ENCODE measurements around the gene PUSL1. TPM values are rescaled to one million over a fixed set of nuclear protein-coding genes. Genes with fewer than 3 reads are reported as not detected.

Gene PUSL1
- total RNA-seq, 1 experiment from 2014 or later, result 132 TPM

DNA sequence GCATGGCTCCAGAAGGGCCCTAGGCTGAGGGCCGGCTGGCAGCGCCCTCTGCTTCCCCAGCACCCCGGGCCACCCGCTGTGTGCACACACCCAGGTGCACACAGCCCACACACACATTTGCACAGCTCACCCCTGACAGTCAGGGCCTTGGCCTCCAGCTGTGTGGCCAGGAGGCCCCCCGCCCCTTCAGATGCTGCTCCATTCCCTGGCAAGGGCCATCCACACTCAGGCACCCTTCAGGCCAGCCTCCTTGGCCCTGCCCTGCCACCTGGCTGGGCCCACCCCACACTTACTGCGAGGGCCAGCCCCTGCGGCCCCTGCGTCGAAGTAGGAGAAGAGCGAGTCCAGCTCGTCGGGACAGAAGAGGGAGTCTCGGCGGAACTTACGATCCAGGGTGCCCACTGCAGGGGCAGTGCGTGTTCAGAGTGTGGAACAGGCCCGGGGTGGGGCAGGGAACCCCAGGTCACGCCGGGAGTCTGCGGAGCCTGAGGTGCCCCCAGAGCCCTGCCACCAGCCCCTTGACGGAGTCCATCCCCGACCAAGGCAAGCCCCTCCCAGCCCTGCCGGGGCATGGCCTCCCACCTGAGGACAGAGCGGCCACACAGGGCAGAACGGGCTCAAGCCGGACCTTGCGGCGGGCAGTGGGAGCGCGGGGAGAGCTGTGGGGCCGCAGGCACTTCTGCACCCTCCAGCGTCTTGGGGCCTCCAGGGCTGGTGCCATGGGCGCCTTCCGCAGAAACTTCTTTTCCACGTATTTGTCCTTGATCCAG lies 13.1 kb upstream of the PUSL1 start:
- TF ChIP-seq, protein P1, sequence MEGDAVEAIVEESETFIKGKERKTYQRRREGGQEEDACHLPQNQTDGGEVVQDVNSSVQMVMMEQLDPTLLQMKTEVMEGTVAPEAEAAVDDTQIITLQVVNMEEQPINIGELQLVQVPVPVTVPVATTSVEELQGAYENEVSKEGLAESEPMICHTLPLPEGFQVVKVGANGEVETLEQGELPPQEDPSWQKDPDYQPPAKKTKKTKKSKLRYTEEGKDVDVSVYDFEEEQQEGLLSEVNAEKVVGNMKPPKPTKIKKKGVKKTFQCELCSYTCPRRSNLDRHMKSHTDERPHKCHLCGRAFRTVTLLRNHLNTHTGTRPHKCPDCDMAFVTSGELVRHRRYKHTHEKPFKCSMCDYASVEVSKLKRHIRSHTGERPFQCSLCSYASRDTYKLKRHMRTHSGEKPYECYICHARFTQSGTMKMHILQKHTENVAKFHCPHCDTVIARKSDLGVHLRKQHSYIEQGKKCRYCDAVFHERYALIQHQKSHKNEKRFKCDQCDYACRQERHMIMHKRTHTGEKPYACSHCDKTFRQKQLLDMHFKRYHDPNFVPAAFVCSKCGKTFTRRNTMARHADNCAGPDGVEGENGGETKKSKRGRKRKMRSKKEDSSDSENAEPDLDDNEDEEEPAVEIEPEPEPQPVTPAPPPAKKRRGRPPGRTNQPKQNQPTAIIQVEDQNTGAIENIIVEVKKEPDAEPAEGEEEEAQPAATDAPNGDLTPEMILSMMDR (conservative IDR thresholded peaks at IDR 0.05; ENCODE audit: low read depth, low read length), result no peak
- no peak for TF ChIP-seq EZH2phosphoT487 (IDR thresholded peaks at IDR 0.05; ENCODE audit: borderline replicate concordance, low read length)
- TF ChIP-seq EZH2 (IDR thresholded peaks at IDR 0.05; ENCODE audit: low read length, unreplicated experiment), result no peak
- no peak overlapping the region for H3K27ac ChIP-seq (ENCODE audit: low read length)
- ChIA-PET CTCF (no interaction called here), POLR2A (ENCODE audit: unreplicated experiment) (no interaction called here)
- no peak overlapping the region for H3K9ac ChIP-seq (ENCODE audit: low read length)
- no peak overlapping the region for H2AFZ ChIP-seq (ENCODE audit: low read length)
- BruUV-seq (replicated peaks), result no TSS peak
- H3K36me3 ChIP-seq (ENCODE audit: low read depth, low read length), result no peaks in the 10 kb centered on the region
- DNase-seq (no peak), ATAC-seq (no peak)
- peaks cover 12% of the 10 kb centered on the region for H3K4me1 ChIP-seq (ENCODE audit: insufficient read depth, low read length)
- H3K4me2 ChIP-seq (ENCODE audit: low read length), result no peak overlapping the region
- H3K9me3 ChIP-seq (ENCODE audit: low read length), result no peaks in the 10 kb centered on the region
- no peaks in the 10 kb centered on the region for H3K9me2 ChIP-seq (replicated peaks; ENCODE audit: low read length)
- no peaks in the 10 kb centered on the region for H3F3A ChIP-seq (ENCODE audit: low read length, unreplicated experiment)
- H3K4me3 ChIP-seq (ENCODE audit: low read length), result no peak overlapping the region
- no peaks in the 10 kb centered on the region for H3K79me2 ChIP-seq (ENCODE audit: low read length)
- no peaks in the 10 kb centered on the region for H3K27me3 ChIP-seq (ENCODE audit: low read length)
- intact Hi-C loops (cut with micrococcal nuclease), result no loop called here
- no peaks in the 10 kb centered on the region for H4K20me1 ChIP-seq (ENCODE audit: low read length)

DNA sequence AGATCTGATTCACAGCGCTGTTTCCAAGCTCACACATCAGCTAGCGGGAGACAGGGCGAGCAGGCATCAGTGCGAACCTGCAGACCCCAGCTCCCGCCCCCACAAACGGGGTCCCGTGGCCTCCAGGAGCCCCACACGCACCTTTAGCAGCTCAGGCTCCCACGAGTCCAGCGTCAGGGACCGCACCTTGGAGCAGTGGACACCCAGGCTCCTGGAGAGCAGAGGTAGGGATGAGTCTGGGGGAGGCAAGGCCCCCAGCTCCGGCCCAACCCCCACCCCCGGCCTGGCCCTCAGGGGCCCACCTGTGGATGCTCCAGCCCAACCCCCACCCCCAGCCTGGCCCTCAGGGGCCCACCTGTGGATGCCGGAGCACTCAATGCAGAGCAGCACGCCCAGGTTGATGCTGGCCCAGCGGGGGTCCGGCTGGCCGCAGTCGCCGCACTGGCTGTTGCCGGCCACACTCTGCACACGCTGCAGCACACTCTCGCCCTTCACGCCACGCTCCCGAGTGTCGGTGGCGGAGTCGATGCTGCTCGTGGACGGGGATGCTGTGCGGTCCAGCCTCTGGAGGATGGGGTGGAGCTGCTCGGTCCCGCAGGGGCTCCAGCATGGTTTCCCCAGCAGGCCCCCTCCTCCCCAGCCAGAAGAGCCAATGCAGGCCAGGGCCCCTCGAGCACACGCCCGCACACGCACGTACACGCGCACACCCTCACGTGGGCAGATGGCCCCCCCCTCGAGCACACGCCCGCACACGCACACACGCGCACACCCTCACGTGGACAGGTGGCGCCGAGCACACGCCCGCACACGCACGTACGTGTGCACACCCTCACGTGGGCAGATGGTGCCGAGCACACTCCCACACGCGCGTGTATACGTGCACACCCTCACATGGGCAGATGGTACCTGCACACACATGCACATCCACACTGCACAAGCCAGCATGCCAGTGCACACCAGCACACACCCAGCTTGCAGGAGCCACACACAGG lies 12.0 kb upstream of the PUSL1 start:
- Histone ChIP-seq H3K4me1 (ENCODE audit: insufficient read depth, low read length) (peaks cover 4% of the 10 kb centered on the region), H2AFZ (ENCODE audit: low read length) (no peak overlapping the region), H4K20me1 (ENCODE audit: low read length) (no peaks in the 10 kb centered on the region), H3F3A (ENCODE audit: low read length, unreplicated experiment) (no peaks in the 10 kb centered on the region), H3K9me3 (ENCODE audit: low read length) (no peaks in the 10 kb centered on the region), H3K4me3 (ENCODE audit: low read length) (no peak overlapping the region), H3K9me2 (replicated peaks; ENCODE audit: low read length) (no peaks in the 10 kb centered on the region), H3K9ac (ENCODE audit: low read length) (no peak overlapping the region), H3K36me3 (ENCODE audit: low read depth, low read length) (no peaks in the 10 kb centered on the region), H3K27me3 (ENCODE audit: low read length) (no peaks in the 10 kb centered on the region), H3K27ac (ENCODE audit: low read length) (no peak overlapping the region), H3K4me2 (ENCODE audit: low read length) (no peak overlapping the region), H3K79me2 (ENCODE audit: low read length) (no peaks in the 10 kb centered on the region)
- DNase-seq (no peak), ATAC-seq (no peak)
- ChIA-PET CTCF (no interaction called here), POLR2A (ENCODE audit: unreplicated experiment) (no interaction called here)
- BruUV-seq (replicated peaks), result no TSS peak
- TF ChIP-seq EZH2 (IDR thresholded peaks at IDR 0.05; ENCODE audit: low read length, unreplicated experiment) (no peak), EZH2phosphoT487 (IDR thresholded peaks at IDR 0.05; ENCODE audit: borderline replicate concordance, low read length) (no peak)
- TF ChIP-seq, protein P1 (conservative IDR thresholded peaks at IDR 0.05; ENCODE audit: low read depth, low read length), result no peak
- intact Hi-C loops (cut with micrococcal nuclease), result no loop called here

All from PC-3 (cell line).